ENCODE measurements around the gene ADAM11. TPM values are rescaled to one million over a fixed set of nuclear protein-coding genes. Genes with fewer than 3 reads are reported as not detected.

Gene ADAM11
- polyA plus RNA-seq, 1 donor (not counting 4 experiments of a cell fraction or from before 2014, with no cell fraction given) = 0.03 TPM

- FAIRE-seq (no peak), DNase-seq (ENCODE audit: low read depth, low spot score) (no peak)
- H3K9ac ChIP-seq (ENCODE audit: control insufficient read depth, extremely low read depth, insufficient read depth, low read length) = no peak overlapping the region
Measured at GRCh38 chr17:44777394-44778348, 18.9 kb downstream of the ADAM11 start.

GRCh38 chr17:44778656-44779210 lies 19.9 kb downstream of the ADAM11 start:
- H3K27ac ChIP-seq (ENCODE audit: control insufficient read depth, insufficient read depth, low read length) = no peak overlapping the region
- TF ChIP-seq EZH2 (IDR thresholded peaks at IDR 0.05; ENCODE audit: low read length) = no peak
- no peak for TF ChIP-seq CTCF (optimal IDR thresholded peaks at IDR 0.05 in 1 of 3, IDR thresholded peaks at IDR 0.05 in 1 of 3, conservative IDR thresholded peaks at IDR 0.05 in 1 of 3; ENCODE audit: extremely low read depth in 1 of 3, insufficient read depth in 2 of 3, low read length in 3 of 3)
- peak overlapping the region in 1 of 3 experiments; percentile 65 for H3K4me3 ChIP-seq (ENCODE audit: control insufficient read depth in 2 of 3, extremely low read depth in 1 of 3, insufficient read depth in 2 of 3, low read depth in 1 of 3, low read length in 3 of 3)
- H3K4me2 ChIP-seq (ENCODE audit: control insufficient read depth, extremely low read depth, insufficient read depth, low read depth, low read length) = peak overlapping the region; percentile 91
- peaks cover 18% of the 10 kb centered on the region for H3K4me1 ChIP-seq (ENCODE audit: control insufficient read depth, extremely low read depth, insufficient read depth, low read length)
- no peaks in the 10 kb centered on the region for H3K9me1 ChIP-seq (ENCODE audit: control insufficient read depth, extremely low read depth, insufficient read depth, low read length)
- H3K9me3 ChIP-seq (ENCODE audit: control insufficient read depth, low read depth, low read length) = no peaks in the 10 kb centered on the region
- H3K27me3 ChIP-seq (ENCODE audit: control insufficient read depth, extremely low read depth, insufficient read depth, low read length) = peaks cover 18% of the 10 kb centered on the region
- H3K9ac ChIP-seq (ENCODE audit: control insufficient read depth, extremely low read depth, insufficient read depth, low read length) = no peak overlapping the region
- dilution Hi-C loops (cut with MboI; ENCODE audit: extremely low pct_ligation_motif_present, low sequenced_read_pairs) = no loop called here
- FAIRE-seq (no peak), DNase-seq (ENCODE audit: low read depth, low spot score) (no peak)
- H3K36me3 ChIP-seq (ENCODE audit: control insufficient read depth in 2 of 2, extremely low read depth in 1 of 2, insufficient read depth in 2 of 2, low read length in 2 of 2) = no peaks in the 10 kb centered on the region
- H3K79me2 ChIP-seq (ENCODE audit: control insufficient read depth, insufficient read depth, low read length) = no peaks in the 10 kb centered on the region
- no peaks in the 10 kb centered on the region for H4K20me1 ChIP-seq (ENCODE audit: control insufficient read depth, extremely low read depth, insufficient read depth, low read length)
- no peak overlapping the region for H2AFZ ChIP-seq (ENCODE audit: control insufficient read depth, low read length)

More at GRCh38 chr17:44777394-44778348, 18.9 kb downstream of the ADAM11 start:
- H3K9me3 ChIP-seq (ENCODE audit: control insufficient read depth, low read depth, low read length) = no peaks in the 10 kb centered on the region
- no peaks in the 10 kb centered on the region for H3K36me3 ChIP-seq (ENCODE audit: control insufficient read depth in 2 of 2, extremely low read depth in 1 of 2, insufficient read depth in 2 of 2, low read length in 2 of 2)
- H3K27me3 ChIP-seq (ENCODE audit: control insufficient read depth, extremely low read depth, insufficient read depth, low read length) = peaks cover 18% of the 10 kb centered on the region
- H3K4me3 ChIP-seq (ENCODE audit: control insufficient read depth in 2 of 3, extremely low read depth in 1 of 3, insufficient read depth in 2 of 3, low read depth in 1 of 3, low read length in 3 of 3) = no peak overlapping the region
- no peak overlapping the region for H3K27ac ChIP-seq (ENCODE audit: control insufficient read depth, insufficient read depth, low read length)
- dilution Hi-C loops (cut with MboI; ENCODE audit: extremely low pct_ligation_motif_present, low sequenced_read_pairs) = no loop called here
- no peaks in the 10 kb centered on the region for H3K79me2 ChIP-seq (ENCODE audit: control insufficient read depth, insufficient read depth, low read length)
- H3K9me1 ChIP-seq (ENCODE audit: control insufficient read depth, extremely low read depth, insufficient read depth, low read length) = no peaks in the 10 kb centered on the region
- H3K4me1 ChIP-seq (ENCODE audit: control insufficient read depth, extremely low read depth, insufficient read depth, low read length) = peaks cover 18% of the 10 kb centered on the region
- no peak overlapping the region for H2AFZ ChIP-seq (ENCODE audit: control insufficient read depth, low read length)
- H3K4me2 ChIP-seq (ENCODE audit: control insufficient read depth, extremely low read depth, insufficient read depth, low read depth, low read length) = no peak overlapping the region
- no peak for TF ChIP-seq EZH2 (IDR thresholded peaks at IDR 0.05; ENCODE audit: low read length)
- no peak for TF ChIP-seq CTCF (optimal IDR thresholded peaks at IDR 0.05 in 1 of 3, IDR thresholded peaks at IDR 0.05 in 1 of 3, conservative IDR thresholded peaks at IDR 0.05 in 1 of 3; ENCODE audit: extremely low read depth in 1 of 3, insufficient read depth in 2 of 3, low read length in 3 of 3)
- no peaks in the 10 kb centered on the region for H4K20me1 ChIP-seq (ENCODE audit: control insufficient read depth, extremely low read depth, insufficient read depth, low read length)
